GM19239 (cell line): ENCODE results near the gene TEAD3.
"Not testable (repeated sequence)": the region's sequence is repeated elsewhere in the genome, so short reads cannot be mapped to it uniquely, and the experiment has no call there.

Source experiments
- DNase-seq: peaks from one replicate; pipeline ENCODE4 v3.0.0; 2011; ENCODE audit warnings: low spot score; ENCODE audit not compliant: insufficient read length
- FAIRE-seq: peaks from 2 replicates; lab custom pipeline; 2011; peaks lifted over from hg19 to GRCh38; lab: Jason Lieb, UNC

TEAD3 gene

GRCh38 chr6:35454391-35455110 lies 42.3 kb downstream of the TEAD3 start:
- no peak for DNase-seq

GRCh38 chr6:35453236-35453635 lies 43.6 kb downstream of the TEAD3 start:
- FAIRE-seq (no peak), DNase-seq (no peak)

More at GRCh38 chr6:35454391-35455110, 42.3 kb downstream of the TEAD3 start:
- no peak for FAIRE-seq

GRCh38 chr6:35452183-35453090 lies 44.4 kb downstream of the TEAD3 start, which contains the start of gene FANCE:
Gene FANCE, plus strand, starts transcription at chr6:35452338. Its CDS starts 208 bp downstream, at chr6:35452546.
- DNase-seq (peak; percentile 90), FAIRE-seq (peak; percentile 71)

GRCh38 chr6:35451354-35452182 lies 45.3 kb downstream of the TEAD3 start:
- DNase-seq (no peak), FAIRE-seq (no peak)

GRCh38 chr6:35449287-35449881 lies 47.5 kb downstream of the TEAD3 start:
- FAIRE-seq, result peak; percentile 76

GRCh38 chr6:35448191-35448590 lies 48.7 kb downstream of the TEAD3 start:
- no peak for FAIRE-seq
- no peak for DNase-seq

More at GRCh38 chr6:35449287-35449881, 47.5 kb downstream of the TEAD3 start:
- peak; percentile 75 for DNase-seq

- DNase-seq, result no peak
- no peak for FAIRE-seq
Observed at GRCh38 chr6:35445691-35446090, 51.2 kb downstream of the TEAD3 start.

GRCh38 chr6:35443341-35444030 lies 53.4 kb downstream of the TEAD3 start:
- FAIRE-seq, result no peak

GRCh38 chr6:35442693-35443092 lies 54.2 kb downstream of the TEAD3 start:
- no peak for DNase-seq

More at GRCh38 chr6:35443341-35444030, 53.4 kb downstream of the TEAD3 start:
- no peak for DNase-seq

GRCh38 chr6:35441642-35442041 lies 55.2 kb downstream of the TEAD3 start:
- FAIRE-seq (no peak), DNase-seq (no peak)

More at GRCh38 chr6:35442693-35443092, 54.2 kb downstream of the TEAD3 start:
- no peak for FAIRE-seq

GRCh38 chr6:35441205-35441604 lies 55.7 kb downstream of the TEAD3 start:
- no peak for DNase-seq
- no peak for FAIRE-seq

- no peak for DNase-seq
- no peak for FAIRE-seq
Observed at GRCh38 chr6:35439308-35439707, 57.6 kb downstream of the TEAD3 start.

- DNase-seq, FAIRE-seq: not testable (repeated sequence)
Observed at GRCh38 chr6:35438378-35439065, 58.4 kb downstream of the TEAD3 start.

- DNase-seq, result no peak
- FAIRE-seq, result no peak
Observed at GRCh38 chr6:35436071-35436857, 60.6 kb downstream of the TEAD3 start.

GRCh38 chr6:35435074-35435837 lies 61.6 kb downstream of the TEAD3 start:
- DNase-seq, result no peak
- no peak for FAIRE-seq

GRCh38 chr6:35432702-35433101 lies 64.2 kb downstream of the TEAD3 start:
- not testable (repeated sequence) for DNase-seq, FAIRE-seq

GRCh38 chr6:35432291-35432690 lies 64.6 kb downstream of the TEAD3 start:
- no peak for FAIRE-seq
- no peak for DNase-seq
